Esophagus muscularis mucosa (tissue), 4 donors: ENCODE results near the gene OR2Y1.

Experiments
- EP300 ChIP-seq: sonication (generic); formaldehyde crosslinking; IDR thresholded peaks from one replicate; pipeline ENCODE4 v1.6.1; 2017; ENCODE audit warnings: antibody characterized with exemption
- POLR2A ChIP-seq: fragments of 450-650 bp; IDR thresholded peaks from one replicate; pipeline ENCODE4 v1.6.1; 2017; ENCODE audit warnings: antibody characterized with exemption, moderate library complexity, mild to moderate bottlenecking, low read depth
- POLR2AphosphoS5 ChIP-seq, 2 donors: sonication (generic); formaldehyde crosslinking; IDR thresholded peaks; one replicate each; pipeline ENCODE4 v1.6.1; 2017; ENCODE audit warnings: antibody characterized with exemption in 2 of 2
- TF ChIP-seq, protein P1 (sequence below), 3 experiments: fragments of 200-600 bp in 2 of 3; fragments of 450-650 bp in 1 of 3; sonication (generic) in 2 of 3; IDR thresholded peaks; one replicate each; pipeline ENCODE4 v1.5.1; 2017 to 2019; ENCODE audit warnings: antibody characterized with exemption in 3 of 3, mild to moderate bottlenecking in 2 of 3, moderate library complexity in 1 of 3

DNA sequence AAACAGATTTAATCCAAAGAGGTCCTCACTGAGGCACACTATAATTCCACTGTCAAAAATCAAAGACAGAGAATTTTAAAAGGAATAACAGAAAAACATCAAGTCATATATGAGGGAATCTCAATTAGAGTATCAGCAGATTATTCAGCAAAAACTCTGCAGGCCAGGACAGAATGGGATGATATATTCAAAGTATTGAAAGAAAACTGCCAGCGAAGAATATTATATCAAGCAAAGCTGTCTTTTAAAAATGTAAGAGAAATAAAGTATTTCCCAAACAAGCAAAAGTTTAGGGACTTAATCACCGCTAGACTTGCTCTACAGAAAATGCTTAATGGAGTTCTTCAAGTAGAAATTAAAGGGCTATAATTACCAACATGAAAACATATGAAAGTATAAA is 15.7 kb upstream of the OR2Y1 start:
- TF ChIP-seq EP300 (no peak), POLR2A (no peak), POLR2AphosphoS5 (IDR thresholded peaks at IDR 0.05) (no peak)
- TF ChIP-seq, protein P1, sequence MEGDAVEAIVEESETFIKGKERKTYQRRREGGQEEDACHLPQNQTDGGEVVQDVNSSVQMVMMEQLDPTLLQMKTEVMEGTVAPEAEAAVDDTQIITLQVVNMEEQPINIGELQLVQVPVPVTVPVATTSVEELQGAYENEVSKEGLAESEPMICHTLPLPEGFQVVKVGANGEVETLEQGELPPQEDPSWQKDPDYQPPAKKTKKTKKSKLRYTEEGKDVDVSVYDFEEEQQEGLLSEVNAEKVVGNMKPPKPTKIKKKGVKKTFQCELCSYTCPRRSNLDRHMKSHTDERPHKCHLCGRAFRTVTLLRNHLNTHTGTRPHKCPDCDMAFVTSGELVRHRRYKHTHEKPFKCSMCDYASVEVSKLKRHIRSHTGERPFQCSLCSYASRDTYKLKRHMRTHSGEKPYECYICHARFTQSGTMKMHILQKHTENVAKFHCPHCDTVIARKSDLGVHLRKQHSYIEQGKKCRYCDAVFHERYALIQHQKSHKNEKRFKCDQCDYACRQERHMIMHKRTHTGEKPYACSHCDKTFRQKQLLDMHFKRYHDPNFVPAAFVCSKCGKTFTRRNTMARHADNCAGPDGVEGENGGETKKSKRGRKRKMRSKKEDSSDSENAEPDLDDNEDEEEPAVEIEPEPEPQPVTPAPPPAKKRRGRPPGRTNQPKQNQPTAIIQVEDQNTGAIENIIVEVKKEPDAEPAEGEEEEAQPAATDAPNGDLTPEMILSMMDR (IDR thresholded peaks at IDR 0.05), result no peak
